Metanephros (tissue), 1 donor: ENCODE measurements around the gene LMX1B. TPM values are rescaled to one million over a fixed set of nuclear protein-coding genes. Genes with fewer than 3 reads are reported as not detected.

Experiments
- total RNA-seq: library from RNA; depleted of rRNA; stranded (reverse); fragments of >200 nt; gene quantifications from one replicate; pipeline ENCODE4 v1.2.3, GENCODE V29; 2014

LMX1B gene
- 4.1 TPM for total RNA-seq

GRCh38 chr9:126613651-126614050 lies at the start of gene LMX1B:
LMX1B (plus strand) TSS chr9:126613928; CDS start chr9:126614450, 522 bp downstream.

Other genes starting within 250 kb of the LMX1B start
- 84.5 TPM for gene ZBTB43, start 191.1 kb downstream of the LMX1B start, total RNA-seq
- gene ZBTB34, start 246.7 kb downstream of the LMX1B start, total RNA-seq: 24.6 TPM